ENCODE data around the gene GDPD5.

GDPD5 gene

DNA sequence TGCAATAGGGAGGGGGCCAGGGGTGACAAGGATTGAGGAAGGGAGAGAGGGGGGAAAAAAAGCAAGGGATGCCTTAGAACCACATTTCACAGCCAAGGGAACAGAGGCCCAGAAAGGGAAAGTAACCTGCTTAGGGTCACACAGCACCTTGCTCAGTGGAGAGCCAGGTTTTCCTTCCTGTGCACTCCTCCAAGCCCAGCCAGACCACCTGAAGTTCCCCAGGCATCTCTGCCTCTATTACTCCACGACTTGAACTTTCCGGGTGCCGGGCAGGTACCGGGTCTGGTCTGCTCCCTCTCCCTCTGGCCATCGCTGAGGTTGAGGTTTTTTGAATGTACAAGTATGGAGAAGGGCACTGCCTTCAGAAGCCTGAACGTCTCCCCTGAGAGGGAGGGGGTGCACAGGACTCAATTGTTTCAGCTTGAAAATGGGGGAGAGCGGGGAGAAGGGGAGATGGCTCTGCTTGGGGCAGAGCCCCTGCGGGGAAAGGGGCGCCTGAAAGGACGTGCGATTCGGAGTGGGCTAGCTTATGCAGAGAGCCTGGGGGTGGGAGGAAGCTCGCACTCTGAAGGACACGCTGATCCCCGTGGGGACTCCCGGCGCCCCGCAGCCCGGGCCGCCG is 35.8 kb upstream of the GDPD5 start:
- Histone ChIP-seq H3K36me3 (peaks cover 4 to 19% (median 10%) of the 10 kb centered on the region in 11 experiments; a peak in 21 of 22 replicates), H3K27me3 (no peaks in the 10 kb centered on the region), H3K9ac (peak overlapping the region; percentile 82 to 94 (median 92)), H3K27ac (peak overlapping the region; percentile 80 to 98 (median 92); a peak in 21 of 22 replicates), H3K4me2 (peak overlapping the region; percentile 90 to 98 (median 93)), H4K20me1 (peaks cover 0 to 22% (median 14%) of the 10 kb centered on the region in 11 experiments; a peak in 10 of 22 replicates), H3K9me3 (replicated peaks in 1 of 11) (no peaks in the 10 kb centered on the region), H3K4me3 (peak overlapping the region; percentile 77 to 94 (median 88)), H3K4me1 (peaks cover 36 to 59% (median 46%) of the 10 kb centered on the region in 10 experiments)
- no peak for TF ChIP-seq Cebpa-rat (IDR thresholded peaks at IDR 0.05)

DNA sequence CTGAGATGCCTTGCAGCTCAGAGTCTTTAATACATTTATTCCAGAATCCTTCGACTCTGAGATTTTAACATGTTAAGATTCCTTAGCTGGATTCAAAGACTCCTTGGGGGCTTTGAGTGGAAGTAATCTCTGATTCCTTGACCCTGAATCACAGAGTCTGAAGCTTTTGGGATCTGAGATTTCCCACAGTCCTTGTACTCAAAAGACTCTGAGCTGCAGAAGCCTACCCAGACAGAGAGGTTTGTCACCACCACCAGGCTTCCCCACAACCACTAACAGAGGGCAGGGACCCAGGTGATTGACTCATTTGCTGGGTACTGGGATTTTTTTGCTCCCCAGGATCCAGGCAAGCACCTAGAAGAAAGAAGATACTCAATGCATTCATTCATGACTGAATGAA is 34.9 kb upstream of the GDPD5 start:
- Histone ChIP-seq H3K4me3 (no peak overlapping the region), H3K4me2 (no peak overlapping the region), H3K27me3 (no peaks in the 10 kb centered on the region), H3K36me3 (peaks cover 0 to 11% (median 1%) of the 10 kb centered on the region in 11 experiments; a peak in 9 of 22 replicates), H3K9ac (0 out of 22 replicates have a peak overlapping the region, but pooled peaks of 1 of the 11 experiments have one; percentile 94), H3K9me3 (replicated peaks in 1 of 11) (no peaks in the 10 kb centered on the region), H4K20me1 (peaks cover 0 to 14% (median 6%) of the 10 kb centered on the region in 11 experiments; a peak in 8 of 22 replicates), H3K27ac (no peak overlapping the region), H3K4me1 (peaks cover 31 to 50% (median 39%) of the 10 kb centered on the region in 10 experiments)
- TF ChIP-seq Cebpa-rat (IDR thresholded peaks at IDR 0.05) = no peak

DNA sequence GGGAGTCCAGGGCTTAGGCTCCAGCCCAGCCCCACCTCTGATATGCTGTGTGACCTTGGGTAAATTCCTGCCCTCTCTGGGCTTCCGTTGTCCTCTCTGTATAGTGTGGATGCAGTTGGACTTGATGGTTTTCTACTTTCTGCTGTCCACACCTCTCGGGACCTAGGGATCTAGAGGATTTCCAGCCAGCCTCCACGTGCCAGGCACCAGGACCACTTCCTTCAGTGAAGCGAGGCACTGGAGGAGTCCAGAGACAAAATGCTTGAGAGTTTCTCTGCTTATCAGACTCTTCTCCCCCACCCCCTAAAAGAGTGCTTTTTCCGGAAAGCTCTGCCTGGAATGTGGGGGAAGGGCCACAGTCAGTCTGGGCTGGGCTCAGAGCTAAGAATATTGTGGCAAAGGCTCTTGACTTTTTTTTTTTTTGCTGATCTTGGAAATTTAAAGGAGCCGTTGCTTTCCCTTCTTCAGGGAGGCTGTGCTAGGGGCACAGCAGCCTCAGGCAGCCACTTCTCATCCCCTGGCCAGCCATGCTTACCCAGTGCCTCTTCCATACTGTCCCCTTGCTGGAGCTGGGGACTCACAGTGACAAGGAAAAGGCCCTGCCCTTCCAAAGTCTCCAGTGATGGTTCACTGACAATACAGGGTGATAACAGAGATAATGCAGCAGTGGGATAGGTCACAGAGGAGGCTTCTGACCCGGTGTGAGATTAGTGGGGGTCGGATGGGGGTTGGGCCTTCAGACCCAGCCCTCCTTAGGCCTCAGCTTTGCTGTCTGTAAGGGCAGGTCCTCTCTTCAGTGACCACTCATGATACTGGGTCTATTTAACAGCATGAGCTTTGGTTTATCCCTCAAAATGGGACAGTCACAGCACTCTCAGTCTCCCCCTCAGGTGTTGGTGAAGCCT is 33.5 kb upstream of the GDPD5 start:
- no peak for TF ChIP-seq Cebpa-rat (IDR thresholded peaks at IDR 0.05)
- H3K36me3 ChIP-seq = no peaks in the 10 kb centered on the region
- peaks cover 23 to 44% (median 35%) of the 10 kb centered on the region in 10 experiments for H3K4me1 ChIP-seq
- H3K4me3 ChIP-seq = no peak overlapping the region
- H3K9ac ChIP-seq = no peak overlapping the region; a peak in 2 of 22 replicates
- H3K27ac ChIP-seq = no peak overlapping the region; a peak in 1 of 22 replicates
- H3K4me2 ChIP-seq = peak overlapping the region in 2 of 11 experiments; percentile 7 to 10; a peak in 2 of 22 replicates
- H3K27me3 ChIP-seq = no peaks in the 10 kb centered on the region
- no peaks in the 10 kb centered on the region; a peak in 1 of 22 replicates for H4K20me1 ChIP-seq
- no peaks in the 10 kb centered on the region for H3K9me3 ChIP-seq (replicated peaks in 1 of 11)

DNA sequence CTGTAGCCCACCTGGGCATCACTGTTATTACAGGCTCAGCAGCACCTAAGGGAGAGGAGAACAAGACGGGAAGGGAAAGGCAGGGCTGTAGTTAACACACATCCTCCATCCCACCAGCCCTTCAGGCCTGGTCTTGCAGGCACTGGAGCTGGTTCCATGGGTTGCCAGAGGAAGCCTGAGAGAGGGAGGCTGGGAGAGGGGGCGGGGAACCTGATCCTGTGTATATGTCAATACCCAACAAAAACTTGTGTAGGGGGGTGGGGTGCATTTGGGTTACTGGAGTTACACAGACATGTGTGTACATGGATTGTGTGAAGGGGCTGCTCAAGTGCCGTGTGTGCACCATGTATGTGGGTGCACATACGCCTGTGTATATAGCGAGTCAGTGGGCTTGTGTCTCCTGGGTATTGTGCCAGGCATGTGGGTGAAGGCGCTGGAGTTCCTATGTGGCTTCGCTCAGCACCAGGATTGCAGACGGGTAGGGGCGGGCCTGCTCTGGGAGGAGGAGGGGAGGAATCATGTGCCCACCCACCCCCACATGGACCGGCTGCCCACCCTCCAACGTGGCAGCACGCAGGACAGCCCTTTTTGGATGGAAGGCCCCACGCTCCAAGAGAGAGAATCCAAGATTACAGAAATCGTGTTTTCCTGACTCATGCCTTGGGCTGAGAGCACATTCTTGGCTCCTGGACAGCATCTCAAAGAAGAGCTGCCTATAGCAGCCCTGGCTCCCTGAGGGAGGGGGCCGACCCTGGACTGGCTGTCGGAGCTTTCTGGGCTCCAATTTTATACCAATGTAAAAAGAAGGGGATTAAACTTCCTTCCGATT is 32.1 kb upstream of the GDPD5 start:
- Histone ChIP-seq H3K27ac (no peak overlapping the region), H4K20me1 (no peaks in the 10 kb centered on the region), H3K9me3 (replicated peaks in 1 of 11) (no peaks in the 10 kb centered on the region), H3K9ac (no peak overlapping the region), H3K36me3 (no peaks in the 10 kb centered on the region), H3K27me3 (no peaks in the 10 kb centered on the region), H3K4me1 (peaks cover 16 to 40% (median 30%) of the 10 kb centered on the region in 10 experiments), H3K4me3 (no peak overlapping the region), H3K4me2 (no peak overlapping the region)
- no peak for TF ChIP-seq Cebpa-rat (IDR thresholded peaks at IDR 0.05)

DNA sequence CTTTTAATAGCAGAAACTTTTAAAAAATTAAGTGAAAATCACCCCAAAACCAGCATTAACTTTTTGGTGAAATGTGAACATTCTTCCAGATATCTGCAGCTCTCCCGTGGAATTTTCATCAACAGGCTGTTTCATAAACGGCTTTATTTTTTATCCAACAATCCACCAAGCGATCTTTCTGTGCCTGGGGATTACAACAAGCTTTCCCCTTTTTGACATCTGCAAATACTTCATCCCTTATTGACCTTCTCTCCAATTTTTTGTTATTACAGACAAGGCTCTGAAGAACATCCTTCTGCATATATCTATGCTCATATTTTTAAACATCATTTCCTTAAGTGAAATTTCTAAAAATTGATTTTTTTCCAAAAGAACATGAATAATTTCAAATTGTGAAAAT is 30.5 kb upstream of the GDPD5 start:
- H3K9ac ChIP-seq = no peak overlapping the region
- H3K4me2 ChIP-seq = no peak overlapping the region
- H3K4me1 ChIP-seq = peaks cover 10 to 34% (median 23%) of the 10 kb centered on the region in 10 experiments
- no peaks in the 10 kb centered on the region for H3K36me3 ChIP-seq
- H3K4me3 ChIP-seq = no peak overlapping the region
- H3K27ac ChIP-seq = no peak overlapping the region
- H4K20me1 ChIP-seq = no peaks in the 10 kb centered on the region
- no peaks in the 10 kb centered on the region for H3K9me3 ChIP-seq (replicated peaks in 1 of 11)
- no peak for TF ChIP-seq Cebpa-rat (IDR thresholded peaks at IDR 0.05)
- no peaks in the 10 kb centered on the region for H3K27me3 ChIP-seq

DNA sequence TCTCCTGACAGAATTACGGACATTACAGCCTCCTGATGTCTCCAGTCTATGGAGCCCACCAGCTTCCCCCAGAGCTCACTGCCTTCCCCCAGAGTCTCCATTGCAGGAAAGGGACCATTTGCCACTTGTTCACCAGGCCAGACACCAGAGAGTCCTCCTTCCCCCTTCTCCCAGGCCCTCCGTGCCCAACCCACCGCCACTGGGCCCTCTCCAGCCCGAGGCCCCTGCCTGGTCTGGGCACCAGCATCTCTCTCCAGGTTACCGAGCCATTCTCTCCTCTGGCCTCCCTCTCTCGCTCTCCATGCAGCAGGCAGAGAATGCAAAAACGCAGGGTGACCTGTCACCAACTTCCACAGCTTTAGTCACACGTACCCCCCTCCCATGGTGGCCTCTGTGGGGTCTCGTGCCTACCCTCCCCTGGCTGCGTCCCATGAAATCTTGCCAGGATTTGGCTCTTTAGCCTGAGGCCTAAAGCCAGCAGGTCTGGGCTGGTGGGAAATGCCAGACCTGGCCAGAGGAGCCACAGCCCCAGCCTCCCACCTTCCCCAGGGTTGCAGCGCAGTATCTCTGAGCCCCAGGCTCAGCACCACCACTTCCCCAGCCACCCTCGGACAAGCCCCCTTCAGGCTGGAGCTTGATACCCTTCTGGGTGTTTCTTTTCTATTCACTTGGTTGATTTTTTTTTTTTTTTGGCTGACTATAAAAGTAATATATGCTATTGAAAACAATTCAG is 29.5 kb upstream of the GDPD5 start:
- Histone ChIP-seq H3K9ac (peak overlapping the region in 4 of 11 experiments; percentile 46 to 66 (median 56); a peak in 5 of 22 replicates), H3K4me1 (peaks cover 16 to 38% (median 25%) of the 10 kb centered on the region in 10 experiments), H3K27ac (peak overlapping the region in 7 of 11 experiments; percentile 24 to 71 (median 59); a peak in 11 of 22 replicates), H4K20me1 (no peaks in the 10 kb centered on the region), H3K4me3 (no peak overlapping the region), H3K4me2 (peak overlapping the region in 7 of 11 experiments; percentile 23 to 74 (median 64); a peak in 10 of 22 replicates), H3K36me3 (no peaks in the 10 kb centered on the region), H3K27me3 (no peaks in the 10 kb centered on the region), H3K9me3 (replicated peaks in 1 of 11) (no peaks in the 10 kb centered on the region)
- no peak for TF ChIP-seq Cebpa-rat (IDR thresholded peaks at IDR 0.05)

DNA sequence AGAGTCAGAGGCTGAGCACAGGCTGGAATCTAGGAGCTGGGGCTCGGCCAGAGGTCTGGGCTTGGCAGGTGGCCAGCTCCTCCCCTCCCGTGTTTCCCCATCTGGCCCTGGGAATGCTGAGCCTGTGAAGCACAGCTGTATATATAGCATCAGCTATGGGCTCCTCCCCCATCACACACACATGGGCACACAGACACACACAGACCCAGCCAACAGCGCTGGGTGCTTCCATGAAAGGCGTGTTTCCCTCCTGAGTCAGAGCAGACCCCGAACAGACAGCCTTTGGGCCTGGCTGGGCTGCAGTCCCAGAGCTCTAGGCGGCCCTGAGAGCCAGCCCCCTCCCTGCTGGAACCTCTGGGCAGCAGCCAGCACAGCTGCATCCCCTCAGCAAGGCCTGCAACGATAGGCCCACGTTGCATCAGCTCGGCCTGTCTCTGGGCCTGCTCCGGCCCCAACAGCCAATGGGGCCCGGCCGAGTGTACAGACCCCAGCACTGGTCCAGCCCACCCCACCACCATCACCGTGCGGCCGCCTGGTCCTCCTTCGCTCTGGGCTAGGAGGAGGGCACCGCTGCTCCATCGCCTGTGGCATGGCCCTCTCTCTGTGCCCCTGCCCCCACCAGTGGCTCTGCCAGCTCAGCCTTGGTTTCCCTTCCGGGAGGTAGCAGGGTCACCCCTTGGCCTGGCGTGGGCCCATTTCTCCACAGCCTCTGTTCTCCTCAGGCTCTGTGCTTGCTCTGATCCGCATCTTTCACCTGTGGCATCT is 28.7 kb upstream of the GDPD5 start:
- no peaks in the 10 kb centered on the region for H3K36me3 ChIP-seq
- H3K4me2 ChIP-seq = peak overlapping the region; percentile 23 to 74 (median 57)
- H3K9ac ChIP-seq = peak overlapping the region in 7 of 11 experiments; percentile 6 to 66 (median 46); a peak in 11 of 22 replicates
- no peak overlapping the region for H3K4me3 ChIP-seq
- no peak for TF ChIP-seq Cebpa-rat (IDR thresholded peaks at IDR 0.05)
- no peaks in the 10 kb centered on the region for H4K20me1 ChIP-seq
- peaks cover 16 to 45% (median 31%) of the 10 kb centered on the region in 10 experiments for H3K4me1 ChIP-seq
- peak overlapping the region in 8 of 11 experiments; percentile 23 to 71 (median 48); a peak in 16 of 22 replicates for H3K27ac ChIP-seq
- peaks cover 0 to under 1% (median 0%) of the 10 kb centered on the region in 11 experiments; a peak in 1 of 22 replicates for H3K9me3 ChIP-seq (replicated peaks in 1 of 11)
- no peaks in the 10 kb centered on the region for H3K27me3 ChIP-seq
